ENCODE results near the gene RGS11. TPM values are rescaled to one million over a fixed set of nuclear protein-coding genes. Genes with fewer than 3 reads are reported as not detected.
"Not testable (repeated sequence)": the region's sequence is repeated elsewhere in the genome, so short reads cannot be mapped to it uniquely, and the experiment has no call there.

The RGS11 gene
- total and polyA plus RNA-seq, 2 donors, result 2.4 to 6.9 TPM

GRCh38 chr16:234468-235305 is 41.1 kb downstream of the RGS11 start, which contains the start of gene FAM234A:
TSS of gene FAM234A (plus strand) at chr16:234821. CDS start at chr16:254414, 19,593 bp downstream.
- under 1% methylated on average over 85 of the region's 85 CpGs for WGBS
- Histone ChIP-seq H3K4me3 (ENCODE audit: low read depth, low read length) (peak within 1 kb of the TSS; percentile 59), H3K36me3 (ENCODE audit: insufficient read depth) (no peaks in the 10 kb centered on the region)

DNA sequence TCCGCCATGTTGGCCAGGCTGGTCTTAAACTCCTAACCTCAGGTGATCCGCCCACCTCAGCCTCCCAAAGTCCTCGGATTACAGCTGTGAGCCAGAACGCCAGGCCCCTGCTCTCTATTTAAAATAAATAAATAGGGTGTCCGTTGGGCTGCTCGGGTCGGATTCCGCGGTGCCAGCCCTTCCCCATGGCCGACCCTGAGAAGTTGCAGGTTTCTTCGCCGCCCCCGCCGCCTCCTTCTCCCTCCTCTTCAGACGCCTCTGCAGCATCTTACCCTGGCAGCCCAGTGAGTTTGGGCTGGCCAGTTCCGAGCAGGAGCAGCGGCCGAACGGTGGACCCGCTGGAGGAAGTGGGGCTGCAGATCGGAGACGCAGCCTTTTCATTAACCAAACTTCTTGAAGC is 44.8 kb downstream of the RGS11 start:
- DNase-seq (ENCODE audit: extremely low spot score), result no peak
- WGBS, result 78% methylated on average over 22 of the region's 22 CpGs
- no peak overlapping the region for H3K4me3 ChIP-seq (ENCODE audit: low read depth, low read length)
- peaks cover 2% of the 10 kb centered on the region for H3K36me3 ChIP-seq (ENCODE audit: insufficient read depth)
- no peak overlapping the region for H3K27ac ChIP-seq (ENCODE audit: low read depth)
- no peaks in the 10 kb centered on the region for H3K4me1 ChIP-seq (ENCODE audit: insufficient read depth)

More at GRCh38 chr16:234468-235305, 41.1 kb downstream of the RGS11 start, which contains the start of gene FAM234A:
- H3K4me1 ChIP-seq (ENCODE audit: insufficient read depth), result no peaks in the 10 kb centered on the region
- peak; percentile 77 for DNase-seq (ENCODE audit: extremely low spot score)
- H3K27ac ChIP-seq (ENCODE audit: low read depth), result peak within 1 kb of the TSS; percentile 96

DNA sequence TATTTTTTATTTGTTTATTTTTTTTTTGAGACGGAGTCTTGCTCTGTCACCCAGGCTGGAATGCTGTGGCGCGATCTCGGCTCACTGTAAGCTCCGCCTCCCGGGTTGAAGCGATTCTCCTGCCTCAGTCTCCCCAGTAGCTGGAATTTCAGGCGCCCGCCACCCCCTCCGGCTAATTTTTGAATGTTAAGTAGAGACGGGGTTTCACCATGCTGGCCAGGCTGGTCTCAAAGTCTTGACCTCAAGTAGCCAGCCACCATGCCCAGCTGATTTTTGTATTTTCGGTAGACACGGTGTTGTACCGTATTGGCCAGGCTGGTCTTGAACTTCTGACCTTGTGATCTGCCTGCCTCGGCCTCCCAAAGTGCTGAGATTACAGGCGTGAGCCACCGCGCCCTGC is 45.4 kb downstream of the RGS11 start:
- H3K4me3 ChIP-seq (ENCODE audit: low read depth, low read length); H3K36me3 ChIP-seq (ENCODE audit: insufficient read depth); H3K4me1 ChIP-seq (ENCODE audit: insufficient read depth); DNase-seq (ENCODE audit: extremely low spot score); H3K27ac ChIP-seq (ENCODE audit: low read depth): not testable (repeated sequence)
- 93% methylated on average over 18 of the region's 18 CpGs for WGBS

DNA sequence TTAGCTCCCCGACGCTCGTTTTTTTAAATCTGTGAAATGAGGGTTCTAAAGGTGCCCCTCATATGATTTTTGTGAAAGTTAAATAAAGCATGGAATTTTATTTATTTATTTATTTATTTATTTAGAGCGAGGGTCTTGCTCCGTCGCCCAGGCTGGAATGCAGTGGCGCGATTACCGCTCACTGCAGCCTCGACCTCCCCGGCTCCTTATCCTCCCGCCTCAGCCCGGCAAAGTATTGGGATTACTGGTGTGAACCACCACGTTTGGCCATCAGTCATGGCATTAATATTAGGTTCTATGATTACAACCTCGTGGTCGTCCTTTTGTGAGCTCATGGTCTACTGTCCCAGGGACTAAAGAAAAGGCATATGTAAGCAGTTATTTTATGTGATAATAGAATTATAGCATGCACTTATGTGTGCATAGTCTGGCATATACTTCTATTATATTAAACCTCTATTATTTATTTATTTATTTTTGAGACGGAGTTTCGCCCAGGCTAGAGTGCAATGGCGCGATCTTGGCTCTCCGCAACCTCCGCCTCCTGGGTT is 45.9 kb downstream of the RGS11 start:
- DNase-seq (ENCODE audit: extremely low spot score), result no peak
- no peak overlapping the region for H3K27ac ChIP-seq (ENCODE audit: low read depth)
- H3K36me3 ChIP-seq (ENCODE audit: insufficient read depth), result peaks cover 2% of the 10 kb centered on the region
- H3K4me1 ChIP-seq (ENCODE audit: insufficient read depth), result no peaks in the 10 kb centered on the region
- 80% methylated on average over 22 of the region's 22 CpGs for WGBS
- no peak overlapping the region for H3K4me3 ChIP-seq (ENCODE audit: low read depth, low read length)

- peaks cover 2% of the 10 kb centered on the region for H3K36me3 ChIP-seq (ENCODE audit: insufficient read depth)
- WGBS, result 1% methylated on average over 88 of the region's 88 CpGs
- H3K4me1 ChIP-seq (ENCODE audit: insufficient read depth), result no peaks in the 10 kb centered on the region
- peak within 1 kb of the TSS; percentile 99 for H3K27ac ChIP-seq (ENCODE audit: low read depth)
- DNase-seq (ENCODE audit: extremely low spot score), result peak; percentile 77
- peak within 1 kb of the TSS; percentile 77 for H3K4me3 ChIP-seq (ENCODE audit: low read depth, low read length)
Observed at GRCh38 chr16:228852-229730, 46.7 kb downstream of the RGS11 start, which contains the start of gene LUC7L. TSS of gene LUC7L (minus strand) at chr16:229449. CDS start at chr16:229339, 110 bp downstream.

- Histone ChIP-seq H3K27ac (ENCODE audit: low read depth) (no peak overlapping the region), H3K4me1 (ENCODE audit: insufficient read depth) (no peaks in the 10 kb centered on the region), H3K36me3 (ENCODE audit: insufficient read depth) (peaks cover 2% of the 10 kb centered on the region), H3K4me3 (ENCODE audit: low read depth, low read length) (peak overlapping the region; percentile 77)
- no peak for DNase-seq (ENCODE audit: extremely low spot score)
- WGBS, result 18% methylated on average over 9 of the region's 9 CpGs
Observed at GRCh38 chr16:228151-228851, 47.4 kb downstream of the RGS11 start.

DNA sequence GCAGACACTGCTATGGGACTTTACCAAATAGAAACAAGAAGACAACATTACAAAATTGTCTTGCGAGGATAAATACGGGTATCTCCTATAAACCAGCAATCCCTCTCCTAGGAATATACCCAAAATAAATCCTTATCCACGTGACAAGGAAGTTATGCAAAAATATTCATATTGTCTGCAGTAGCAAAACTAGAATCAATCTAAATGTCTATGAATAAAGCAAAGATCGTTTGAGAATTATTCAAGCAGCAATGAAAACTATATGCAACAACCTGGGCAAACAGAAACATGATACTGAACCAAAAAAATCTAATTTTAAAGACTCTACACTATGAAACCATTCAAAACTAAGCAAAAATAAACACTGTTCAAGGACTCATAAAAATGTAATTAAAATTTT is 55.7 kb downstream of the RGS11 start:
- Histone ChIP-seq H3K36me3 (ENCODE audit: insufficient read depth) (peaks cover 7% of the 10 kb centered on the region), H3K27ac (ENCODE audit: low read depth) (no peak overlapping the region), H3K4me1 (ENCODE audit: insufficient read depth) (no peaks in the 10 kb centered on the region), H3K4me3 (ENCODE audit: low read depth, low read length) (no peak overlapping the region)
- 71% methylated on average over 4 of the region's 4 CpGs for WGBS
- DNase-seq (ENCODE audit: extremely low spot score), result no peak

Other genes starting within 250 kb of the RGS11 start
- 3.4 TPM for gene POLR3K, start 222.3 kb downstream of the RGS11 start, total RNA-seq
- gene POLR3K, start 222.3 kb downstream of the RGS11 start, polyA plus RNA-seq, result 16.8 TPM
- 9.5 TPM for gene SNRNP25, start 222.1 kb downstream of the RGS11 start, total RNA-seq
- 29.5 TPM for gene SNRNP25, start 222.1 kb downstream of the RGS11 start, polyA plus RNA-seq
- gene RHBDF1, start 203.3 kb downstream of the RGS11 start, total RNA-seq, result 34.7 TPM
- 50.3 TPM for gene RHBDF1, start 203.3 kb downstream of the RGS11 start, polyA plus RNA-seq
- 58.8 TPM for gene MPG, start 197.7 kb downstream of the RGS11 start, total RNA-seq
- gene MPG, start 197.7 kb downstream of the RGS11 start, polyA plus RNA-seq, result 89.6 TPM
- 9.7 TPM for gene NPRL3, start 137.3 kb downstream of the RGS11 start, total RNA-seq
- gene NPRL3, start 137.3 kb downstream of the RGS11 start, polyA plus RNA-seq, result 25.5 TPM
- 0.85 TPM for gene HBZ, start 123.3 kb downstream of the RGS11 start, total RNA-seq
- 0.47 TPM for gene HBZ, start 123.3 kb downstream of the RGS11 start, polyA plus RNA-seq
- gene HBM, start 110.0 kb downstream of the RGS11 start, total RNA-seq, result 14.8 TPM
- not detected for gene HBM, start 110.0 kb downstream of the RGS11 start, polyA plus RNA-seq
- gene HBA2, start 103.1 kb downstream of the RGS11 start, total RNA-seq, result 648 TPM
- 22.6 TPM for gene HBA2, start 103.1 kb downstream of the RGS11 start, polyA plus RNA-seq
- 472 TPM for gene HBA1, start 99.3 kb downstream of the RGS11 start, total RNA-seq
- 9.7 TPM for gene HBA1, start 99.3 kb downstream of the RGS11 start, polyA plus RNA-seq
- not detected for gene HBQ1, start 95.5 kb downstream of the RGS11 start, total RNA-seq
- not detected for gene HBQ1, start 95.5 kb downstream of the RGS11 start, polyA plus RNA-seq
- gene LUC7L, start 46.5 kb downstream of the RGS11 start, total RNA-seq, result 112 TPM
- 47.0 TPM for gene LUC7L, start 46.5 kb downstream of the RGS11 start, polyA plus RNA-seq
- gene FAM234A, start 41.1 kb downstream of the RGS11 start, total RNA-seq, result 38.8 TPM
- 115 TPM for gene FAM234A, start 41.1 kb downstream of the RGS11 start, polyA plus RNA-seq
- gene ARHGDIG, start 4.6 kb upstream of the RGS11 start, total RNA-seq, result 2.3 TPM
- 0.95 TPM for gene ARHGDIG, start 4.6 kb upstream of the RGS11 start, polyA plus RNA-seq
- 1.1 TPM for gene PDIA2, start 7.2 kb upstream of the RGS11 start, total RNA-seq
- gene PDIA2, start 7.2 kb upstream of the RGS11 start, polyA plus RNA-seq, result 0.19 TPM
- gene AXIN1, start 76.8 kb upstream of the RGS11 start, total RNA-seq, result 9.9 TPM
- gene AXIN1, start 76.8 kb upstream of the RGS11 start, polyA plus RNA-seq, result 25.0 TPM
- gene MRPL28, start 94.6 kb upstream of the RGS11 start, total RNA-seq, result 20.3 TPM
- 81.1 TPM for gene MRPL28, start 94.6 kb upstream of the RGS11 start, polyA plus RNA-seq
- 15.9 TPM for gene PGAP6, start 106.0 kb upstream of the RGS11 start, total RNA-seq
- gene PGAP6, start 106.0 kb upstream of the RGS11 start, polyA plus RNA-seq, result 53.8 TPM
- gene NME4, start 121.3 kb upstream of the RGS11 start, total RNA-seq, result 29.0 TPM
- gene NME4, start 121.3 kb upstream of the RGS11 start, polyA plus RNA-seq, result 246 TPM
- gene DECR2, start 125.9 kb upstream of the RGS11 start, total RNA-seq, result 5.3 TPM
- gene DECR2, start 125.9 kb upstream of the RGS11 start, polyA plus RNA-seq, result 20.6 TPM
- 16.8 TPM for gene RAB11FIP3, start 149.7 kb upstream of the RGS11 start, total RNA-seq
- 57.0 TPM for gene RAB11FIP3, start 149.7 kb upstream of the RGS11 start, polyA plus RNA-seq

Data from urinary bladder (tissue), 4 donors.